Panc1 (cell line): Measurements from ENCODE around the gene GAPDH.

ENCODE experiments used
- SIN3A ChIP-seq: IDR thresholded peaks from 2 replicates; pipeline ENCODE4 v1.6.1; 2012; ENCODE audit warnings: low read depth, mild to moderate bottlenecking, low read length, moderate library complexity, borderline replicate concordance; ENCODE audit not compliant: insufficient read depth
- TF ChIP-seq, protein P1 (sequence below): fragments of 450-650 bp; IDR thresholded peaks from 2 replicates; pipeline ENCODE4 v1.5.1; 2017; ENCODE audit warnings: mild to moderate bottlenecking
- TF ChIP-seq, protein P2 (sequence below), 2 experiments: IDR thresholded peaks; 2 replicates each; pipeline ENCODE4 v1.6.1; 2011 to 2012; ENCODE audit warnings: low read depth in 2 of 2, control low read depth in 1 of 2, low read length in 1 of 2, mild to moderate bottlenecking in 1 of 2, moderate library complexity in 1 of 2; ENCODE audit not compliant: insufficient read depth in 1 of 2

DNA sequence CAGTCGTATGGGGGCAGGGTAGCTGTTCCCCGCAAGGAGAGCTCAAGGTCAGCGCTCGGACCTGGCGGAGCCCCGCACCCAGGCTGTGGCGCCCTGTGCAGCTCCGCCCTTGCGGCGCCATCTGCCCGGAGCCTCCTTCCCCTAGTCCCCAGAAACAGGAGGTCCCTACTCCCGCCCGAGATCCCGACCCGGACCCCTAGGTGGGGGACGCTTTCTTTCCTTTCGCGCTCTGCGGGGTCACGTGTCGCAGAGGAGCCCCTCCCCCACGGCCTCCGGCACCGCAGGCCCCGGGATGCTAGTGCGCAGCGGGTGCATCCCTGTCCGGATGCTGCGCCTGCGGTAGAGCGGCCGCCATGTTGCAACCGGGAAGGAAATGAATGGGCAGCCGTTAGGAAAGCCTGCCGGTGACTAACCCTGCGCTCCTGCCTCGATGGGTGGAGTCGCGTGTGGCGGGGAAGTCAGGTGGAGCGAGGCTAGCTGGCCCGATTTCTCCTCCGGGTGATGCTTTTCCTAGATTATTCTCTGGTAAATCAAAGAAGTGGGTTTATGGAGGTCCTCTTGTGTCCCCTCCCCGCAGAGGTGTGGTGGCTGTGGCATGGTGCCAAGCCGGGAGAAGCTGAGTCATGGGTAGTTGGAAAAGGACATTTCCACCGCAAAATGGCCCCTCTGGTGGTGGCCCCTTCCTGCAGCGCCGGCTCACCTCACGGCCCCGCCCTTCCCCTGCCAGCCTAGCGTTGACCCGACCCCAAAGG lies 804 bp downstream of the GAPDH start:
- TF ChIP-seq, protein P1, sequence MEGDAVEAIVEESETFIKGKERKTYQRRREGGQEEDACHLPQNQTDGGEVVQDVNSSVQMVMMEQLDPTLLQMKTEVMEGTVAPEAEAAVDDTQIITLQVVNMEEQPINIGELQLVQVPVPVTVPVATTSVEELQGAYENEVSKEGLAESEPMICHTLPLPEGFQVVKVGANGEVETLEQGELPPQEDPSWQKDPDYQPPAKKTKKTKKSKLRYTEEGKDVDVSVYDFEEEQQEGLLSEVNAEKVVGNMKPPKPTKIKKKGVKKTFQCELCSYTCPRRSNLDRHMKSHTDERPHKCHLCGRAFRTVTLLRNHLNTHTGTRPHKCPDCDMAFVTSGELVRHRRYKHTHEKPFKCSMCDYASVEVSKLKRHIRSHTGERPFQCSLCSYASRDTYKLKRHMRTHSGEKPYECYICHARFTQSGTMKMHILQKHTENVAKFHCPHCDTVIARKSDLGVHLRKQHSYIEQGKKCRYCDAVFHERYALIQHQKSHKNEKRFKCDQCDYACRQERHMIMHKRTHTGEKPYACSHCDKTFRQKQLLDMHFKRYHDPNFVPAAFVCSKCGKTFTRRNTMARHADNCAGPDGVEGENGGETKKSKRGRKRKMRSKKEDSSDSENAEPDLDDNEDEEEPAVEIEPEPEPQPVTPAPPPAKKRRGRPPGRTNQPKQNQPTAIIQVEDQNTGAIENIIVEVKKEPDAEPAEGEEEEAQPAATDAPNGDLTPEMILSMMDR = no peak
- TF ChIP-seq, protein P2, sequence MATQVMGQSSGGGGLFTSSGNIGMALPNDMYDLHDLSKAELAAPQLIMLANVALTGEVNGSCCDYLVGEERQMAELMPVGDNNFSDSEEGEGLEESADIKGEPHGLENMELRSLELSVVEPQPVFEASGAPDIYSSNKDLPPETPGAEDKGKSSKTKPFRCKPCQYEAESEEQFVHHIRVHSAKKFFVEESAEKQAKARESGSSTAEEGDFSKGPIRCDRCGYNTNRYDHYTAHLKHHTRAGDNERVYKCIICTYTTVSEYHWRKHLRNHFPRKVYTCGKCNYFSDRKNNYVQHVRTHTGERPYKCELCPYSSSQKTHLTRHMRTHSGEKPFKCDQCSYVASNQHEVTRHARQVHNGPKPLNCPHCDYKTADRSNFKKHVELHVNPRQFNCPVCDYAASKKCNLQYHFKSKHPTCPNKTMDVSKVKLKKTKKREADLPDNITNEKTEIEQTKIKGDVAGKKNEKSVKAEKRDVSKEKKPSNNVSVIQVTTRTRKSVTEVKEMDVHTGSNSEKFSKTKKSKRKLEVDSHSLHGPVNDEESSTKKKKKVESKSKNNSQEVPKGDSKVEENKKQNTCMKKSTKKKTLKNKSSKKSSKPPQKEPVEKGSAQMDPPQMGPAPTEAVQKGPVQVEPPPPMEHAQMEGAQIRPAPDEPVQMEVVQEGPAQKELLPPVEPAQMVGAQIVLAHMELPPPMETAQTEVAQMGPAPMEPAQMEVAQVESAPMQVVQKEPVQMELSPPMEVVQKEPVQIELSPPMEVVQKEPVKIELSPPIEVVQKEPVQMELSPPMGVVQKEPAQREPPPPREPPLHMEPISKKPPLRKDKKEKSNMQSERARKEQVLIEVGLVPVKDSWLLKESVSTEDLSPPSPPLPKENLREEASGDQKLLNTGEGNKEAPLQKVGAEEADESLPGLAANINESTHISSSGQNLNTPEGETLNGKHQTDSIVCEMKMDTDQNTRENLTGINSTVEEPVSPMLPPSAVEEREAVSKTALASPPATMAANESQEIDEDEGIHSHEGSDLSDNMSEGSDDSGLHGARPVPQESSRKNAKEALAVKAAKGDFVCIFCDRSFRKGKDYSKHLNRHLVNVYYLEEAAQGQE (IDR thresholded peaks at IDR 0.05; ENCODE audit: insufficient read depth in 1 of 2, low read depth in 2 of 2, low read length in 1 of 2) = no peak
- TF ChIP-seq SIN3A = 0 out of 2 replicates have a peak, but pooled peaks have one; percentile 19
